HG03439 (cell line): Measurements from ENCODE around the gene SIGMAR1.
A peak's percentile ranks its signal among the peaks of the same experiment; 100 is the strongest.
"Not testable (repeated sequence)": the region's sequence is repeated elsewhere in the genome, so short reads cannot be mapped to it uniquely, and the experiment has no call there.

Experiments
- ATAC-seq: cut with Tn5 transposase; IDR thresholded peaks from one replicate; pipeline ENCODE4 v1.9.1; 2021; ENCODE audit warnings: mild to moderate bottlenecking, moderate library complexity; ENCODE audit not compliant: unreplicated experiment

Gene SIGMAR1

DNA sequence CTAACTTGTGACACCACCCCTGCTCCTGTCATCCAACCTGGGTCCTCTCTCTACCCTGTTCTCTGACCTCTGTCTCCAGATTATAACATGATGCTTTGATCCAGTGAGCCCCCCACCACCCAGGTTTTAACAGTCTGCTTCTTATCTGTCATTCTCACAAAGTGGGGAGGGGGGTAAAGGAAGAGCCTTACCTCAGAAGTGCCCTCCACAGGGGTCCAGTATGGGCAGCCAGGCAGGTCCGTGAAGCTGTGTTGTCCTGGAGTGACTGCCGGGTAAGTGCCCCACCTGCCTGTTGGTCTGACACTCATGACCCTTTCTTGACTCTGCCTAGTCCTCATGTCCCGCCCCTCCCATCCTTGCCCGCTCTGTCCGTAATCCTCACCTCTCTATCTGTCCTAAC, 17.8 kb upstream of the SIGMAR1 start:
- no peak for ATAC-seq

GRCh38 chr9:34654323-34655051, 16.9 kb upstream of the SIGMAR1 start:
- ATAC-seq, result no peak

GRCh38 chr9:34653151-34654072, 15.8 kb upstream of the SIGMAR1 start:
- ATAC-seq, result no peak

DNA sequence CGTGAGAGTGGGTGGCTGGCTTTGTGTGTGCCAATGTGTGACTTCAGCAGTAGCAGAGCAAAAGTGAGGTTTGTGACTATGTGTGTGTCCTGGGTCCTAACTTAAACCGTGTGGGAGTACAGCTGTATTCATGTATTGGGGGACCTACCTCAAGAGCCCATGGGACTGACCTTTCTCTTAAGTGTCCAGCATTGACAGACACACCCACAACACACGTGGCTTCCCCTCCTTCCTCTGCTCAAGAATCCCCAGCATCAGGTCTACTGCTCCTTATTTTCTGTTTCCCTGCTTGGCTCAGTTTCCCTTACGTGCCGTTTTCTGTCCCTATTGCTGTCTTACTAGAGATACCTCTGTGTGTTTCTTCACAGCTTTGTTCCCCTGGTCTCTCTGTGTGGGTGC, 15.0 kb upstream of the SIGMAR1 start:
- no peak for ATAC-seq

GRCh38 chr9:34651876-34652601, 14.5 kb upstream of the SIGMAR1 start, which contains the start of gene IL11RA:
Gene IL11RA (plus strand): TSS chr9:34652185. CDS start chr9:34655218, 3,033 bp downstream.
- ATAC-seq, result no peak

- no peak for ATAC-seq
These were observed 13.7 kb upstream of the SIGMAR1 start for GRCh38 chr9:34651321-34651720.

GRCh38 chr9:34650816-34651215, 13.2 kb upstream of the SIGMAR1 start:
- no peak for ATAC-seq

GRCh38 chr9:34648673-34649072, 11.1 kb upstream of the SIGMAR1 start:
- no peak for ATAC-seq

- no peak for ATAC-seq
These were observed 10.1 kb upstream of the SIGMAR1 start for GRCh38 chr9:34647651-34648050.

GRCh38 chr9:34647084-34647403, 9.5 kb upstream of the SIGMAR1 start:
- ATAC-seq, result no peak

DNA sequence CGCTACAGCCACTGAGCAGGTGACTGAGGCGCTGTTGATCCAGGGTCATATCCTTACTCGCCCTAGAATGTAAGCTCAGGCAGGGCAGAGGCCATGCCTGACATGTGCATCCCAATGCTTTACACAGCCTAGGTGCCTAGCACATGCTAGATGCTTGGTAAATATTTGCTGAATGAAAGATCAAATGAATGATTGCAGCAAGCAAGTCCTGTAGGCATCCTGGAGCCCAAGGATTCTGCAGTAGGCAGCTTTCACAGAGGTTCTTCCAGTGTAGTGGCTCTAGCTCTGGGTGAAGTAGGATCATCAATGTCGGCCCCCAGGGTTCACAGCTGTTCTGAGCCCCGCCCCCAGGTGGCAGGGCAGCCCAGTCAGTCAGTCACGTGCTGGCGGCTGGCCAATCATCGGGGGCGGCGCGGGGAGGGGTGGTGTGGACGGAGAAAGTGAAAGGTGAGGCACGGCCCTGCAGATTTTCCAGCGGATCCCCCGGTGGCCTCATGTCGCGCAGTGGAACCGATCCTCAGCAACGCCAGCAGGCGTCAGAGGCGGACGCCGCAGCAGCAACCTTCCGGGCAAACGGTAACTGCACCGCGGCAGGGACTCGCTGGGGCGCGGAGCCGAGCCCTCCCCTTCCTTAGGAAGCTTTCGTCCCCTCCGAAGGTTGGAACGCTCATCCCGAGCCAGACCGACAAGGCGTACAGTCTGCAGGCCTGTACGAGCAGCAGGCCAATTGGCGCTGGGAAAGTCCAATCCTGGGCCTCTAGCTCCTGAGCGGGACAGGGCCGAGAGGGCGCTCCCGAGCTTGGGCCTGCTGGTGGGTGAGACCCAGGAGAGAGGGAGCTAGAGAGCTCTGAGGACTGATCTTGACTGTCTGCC, 8.9 kb upstream of the SIGMAR1 start, which contains the start of gene GALT:
Gene GALT (plus strand): TSS at position 465 of the 873 bp plus-strand sequence. CDS start 30 bp downstream, at position 495.
- ATAC-seq, result peak; percentile 84

- ATAC-seq, result no peak
These were observed 7.3 kb upstream of the SIGMAR1 start for GRCh38 chr9:34644766-34645314.

DNA sequence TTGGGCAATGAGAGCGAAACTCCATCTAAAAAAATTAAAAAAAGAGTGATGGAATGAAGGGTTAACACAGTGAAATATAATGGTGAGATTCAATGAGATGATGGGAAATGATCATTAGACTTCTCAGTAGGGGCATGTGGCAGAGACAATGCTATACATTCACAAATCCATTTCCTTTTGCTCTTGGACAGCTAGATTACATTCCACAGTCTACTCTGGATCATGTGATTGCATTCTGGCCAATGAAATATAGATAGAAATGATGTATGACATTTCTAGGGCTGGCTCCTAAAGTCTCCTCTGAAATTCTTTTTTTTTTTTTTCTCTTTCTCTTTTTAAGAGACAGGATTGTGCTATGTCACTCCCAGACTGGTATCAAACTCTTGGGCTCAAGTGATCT, 5.1 kb upstream of the SIGMAR1 start:
- ATAC-seq, result no peak

DNA sequence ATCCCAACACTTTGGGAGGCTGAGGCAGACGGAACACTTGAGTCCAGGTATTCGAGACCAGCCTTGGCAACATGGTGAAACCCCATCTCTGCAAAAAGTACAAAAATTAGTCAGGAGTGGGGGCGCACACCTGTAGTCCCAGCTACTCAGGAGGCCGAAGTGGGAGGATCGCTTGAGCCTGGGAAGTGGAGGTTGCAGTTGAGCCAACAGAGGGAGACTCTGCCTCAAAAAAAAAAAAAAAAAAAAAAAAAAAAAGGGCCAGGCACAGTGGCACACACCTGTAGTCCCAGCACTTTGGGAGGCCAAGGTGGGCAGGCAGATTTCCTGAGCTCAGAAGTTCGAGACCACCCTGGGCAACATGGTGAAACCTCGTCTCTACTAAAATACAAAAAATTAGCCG, 1.7 kb upstream of the SIGMAR1 start:
- not testable (repeated sequence) for ATAC-seq

GRCh38 chr9:34638138-34638445, 505 bp upstream of the SIGMAR1 start:
- ATAC-seq, result no peak

- ATAC-seq, result peak; percentile 24
These were observed 714 bp downstream of the SIGMAR1 start for GRCh38 chr9:34636791-34637355.

GRCh38 chr9:34635556-34635955, 2.0 kb downstream of the SIGMAR1 start:
- no peak for ATAC-seq

DNA sequence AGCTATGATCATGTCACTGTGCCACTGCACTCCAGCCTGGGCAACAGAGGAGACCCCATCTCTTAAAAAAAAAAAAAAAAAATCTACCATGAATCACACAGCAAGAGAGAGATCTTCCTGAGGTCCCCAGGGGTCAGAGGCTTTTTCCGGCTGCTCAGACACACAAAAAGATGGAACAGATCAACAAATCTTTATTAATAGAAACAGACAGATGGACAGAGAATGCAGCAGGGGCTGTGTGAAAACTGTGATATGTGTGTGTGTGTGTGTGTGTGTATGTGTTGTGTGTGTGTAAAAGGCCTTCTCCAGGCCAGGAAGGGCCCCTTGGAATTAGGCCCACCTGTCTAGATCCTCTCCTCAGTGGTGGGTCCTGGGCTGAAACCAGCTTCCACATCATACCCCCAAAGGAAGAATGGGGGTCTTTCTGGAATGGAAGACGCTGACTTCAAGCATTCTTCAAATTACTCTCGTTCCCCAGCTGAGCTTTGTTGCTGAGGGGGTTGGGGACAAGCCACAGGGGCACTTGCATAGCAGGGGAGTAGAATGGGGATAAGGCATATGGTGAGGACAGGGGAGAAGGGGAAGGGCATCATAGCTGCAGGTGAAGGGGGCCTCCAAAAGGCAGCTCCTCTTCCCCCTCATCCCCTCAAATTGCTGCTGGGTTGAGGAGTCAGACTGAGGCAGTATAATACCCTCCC, 2.9 kb downstream of the SIGMAR1 start:
- no peak for ATAC-seq

DNA sequence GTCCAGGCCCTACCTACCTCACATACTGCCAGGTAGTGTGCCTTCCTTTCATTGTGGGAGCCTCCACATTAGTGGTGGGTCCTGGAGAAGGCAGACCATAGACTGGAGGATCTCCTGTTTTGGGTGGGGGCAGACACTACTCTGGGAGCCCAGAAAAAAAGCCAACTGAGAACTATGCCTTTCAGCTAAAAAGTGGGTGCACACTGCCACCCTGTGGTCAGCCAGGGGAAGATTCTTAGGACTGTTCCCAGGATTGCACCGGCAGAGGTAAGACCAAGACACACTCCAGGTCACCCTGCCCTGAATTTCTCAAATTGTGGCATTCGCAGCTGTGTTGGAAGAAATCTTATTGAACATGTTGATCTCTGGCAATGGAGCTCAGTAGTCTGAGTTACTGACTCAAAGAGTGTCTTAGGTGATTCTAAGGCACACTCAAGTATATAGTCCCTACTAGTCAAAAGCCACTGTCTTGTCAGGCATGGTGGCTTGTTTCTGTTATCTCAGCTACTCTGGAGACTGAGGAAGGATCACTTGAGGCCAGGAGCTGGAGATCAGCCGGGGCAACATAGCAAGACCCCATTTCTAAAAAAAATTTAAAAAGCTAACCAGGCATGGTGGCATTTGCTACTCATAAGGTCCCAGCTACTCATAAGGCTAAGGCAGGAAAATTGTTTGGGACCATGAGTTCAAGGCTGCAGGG, 3.6 kb downstream of the SIGMAR1 start:
- no peak for ATAC-seq
